Skin epidermis (tissue), 12 donors: ENCODE data around the gene SKAP2.

Experiments used
- H3K27ac ChIP-seq, 21 experiments: fragments of 200-600 bp; sonication (generic) in 11 of 21; one replicate each; pipeline ENCODE4 v1.5.0; 2020; ENCODE audit warnings: mild to moderate bottlenecking in 3 of 21, inconsistent platforms in 2 of 21, moderate library complexity in 2 of 21
- H3K4me3 ChIP-seq, 7 experiments: fragments of 200-600 bp; sonication (generic) in 2 of 7; one replicate each; pipeline ENCODE4 v1.5.0; 2020; ENCODE audit warnings: inconsistent platforms in 2 of 7, mild to moderate bottlenecking in 2 of 7, moderate library complexity in 1 of 7

Gene SKAP2

GRCh38 chr7:26700386-26700785 is 164.0 kb downstream of the SKAP2 start:
- Histone ChIP-seq H3K4me3 (no peak overlapping the region), H3K27ac (no peak overlapping the region)

GRCh38 chr7:26699766-26700165 is 164.6 kb downstream of the SKAP2 start:
- H3K4me3 ChIP-seq = no peak overlapping the region
- no peak overlapping the region for H3K27ac ChIP-seq

GRCh38 chr7:26698806-26699205 is 165.6 kb downstream of the SKAP2 start:
- H3K27ac ChIP-seq = no peak overlapping the region
- no peak overlapping the region for H3K4me3 ChIP-seq

GRCh38 chr7:26698194-26698593 is 166.2 kb downstream of the SKAP2 start:
- H3K4me3 ChIP-seq = no peak overlapping the region
- no peak overlapping the region for H3K27ac ChIP-seq

GRCh38 chr7:26696978-26697377 is 167.4 kb downstream of the SKAP2 start:
- Histone ChIP-seq H3K27ac (no peak overlapping the region), H3K4me3 (no peak overlapping the region)

GRCh38 chr7:26696161-26696560 is 168.2 kb downstream of the SKAP2 start:
- H3K27ac ChIP-seq = no peak overlapping the region
- no peak overlapping the region for H3K4me3 ChIP-seq

- H3K27ac ChIP-seq = no peak overlapping the region
- H3K4me3 ChIP-seq = no peak overlapping the region
These were observed 169.7 kb downstream of the SKAP2 start for GRCh38 chr7:26694713-26695112.

- Histone ChIP-seq H3K4me3 (no peak overlapping the region), H3K27ac (no peak overlapping the region)
These were observed 170.2 kb downstream of the SKAP2 start for GRCh38 chr7:26694141-26694540.

GRCh38 chr7:26691886-26692285 is 172.5 kb downstream of the SKAP2 start:
- no peak overlapping the region for H3K27ac ChIP-seq

GRCh38 chr7:26691406-26691805 is 173.0 kb downstream of the SKAP2 start:
- H3K4me3 ChIP-seq = no peak overlapping the region
- no peak overlapping the region for H3K27ac ChIP-seq

More at GRCh38 chr7:26691886-26692285, 172.5 kb downstream of the SKAP2 start:
- H3K4me3 ChIP-seq = no peak overlapping the region

- H3K4me3 ChIP-seq = no peak overlapping the region
- H3K27ac ChIP-seq = no peak overlapping the region
These were observed 174.1 kb downstream of the SKAP2 start for GRCh38 chr7:26690135-26690805.

- Histone ChIP-seq H3K27ac (no peak overlapping the region), H3K4me3 (no peak overlapping the region)
These were observed 175.4 kb downstream of the SKAP2 start for GRCh38 chr7:26688936-26689506.

GRCh38 chr7:26688388-26688787 is 176.0 kb downstream of the SKAP2 start:
- H3K4me3 ChIP-seq = no peak overlapping the region
- no peak overlapping the region for H3K27ac ChIP-seq

GRCh38 chr7:26687032-26687431 is 177.4 kb downstream of the SKAP2 start:
- H3K27ac ChIP-seq = peak overlapping the region in 1 of 21 experiments; percentile 8
- H3K4me3 ChIP-seq = no peak overlapping the region

GRCh38 chr7:26686448-26686981 is 177.9 kb downstream of the SKAP2 start:
- Histone ChIP-seq H3K27ac (peak overlapping the region in 1 of 21 experiments; percentile 8), H3K4me3 (no peak overlapping the region)

- Histone ChIP-seq H3K27ac (no peak overlapping the region), H3K4me3 (no peak overlapping the region)
These were observed 178.8 kb downstream of the SKAP2 start for GRCh38 chr7:26685606-26686005.

GRCh38 chr7:26684447-26684846 is 179.9 kb downstream of the SKAP2 start:
- Histone ChIP-seq H3K4me3 (no peak overlapping the region), H3K27ac (no peak overlapping the region)

GRCh38 chr7:26683277-26683676 is 181.1 kb downstream of the SKAP2 start:
- Histone ChIP-seq H3K27ac (no peak overlapping the region), H3K4me3 (no peak overlapping the region)

GRCh38 chr7:26681819-26682418 is 182.5 kb downstream of the SKAP2 start:
- H3K4me3 ChIP-seq = no peak overlapping the region
- no peak overlapping the region for H3K27ac ChIP-seq

- Histone ChIP-seq H3K27ac (no peak overlapping the region), H3K4me3 (no peak overlapping the region)
These were observed 183.8 kb downstream of the SKAP2 start for GRCh38 chr7:26680587-26680986.
